CD14-positive monocyte (primary cell): ENCODE measurements around the gene SERP2. TPM values are rescaled to one million over a fixed set of nuclear protein-coding genes. Genes with fewer than 3 reads are reported as not detected.

ENCODE experiments used
- DNase-seq, 3 donors: peaks; one replicate each; pipeline ENCODE4 v3.0.0-alpha.2; 2011 to 2022
- H2AFZ ChIP-seq: 2 replicates; pipeline ENCODE4 v1.6.0; 2012; ENCODE audit warnings: mild to moderate bottlenecking, low read depth, low read length, inconsistent platforms; ENCODE audit not compliant: insufficient read depth, poor library complexity, severe bottlenecking
- H3K27ac ChIP-seq, 2 donors: 1 replicate in 1 of 2; 2 replicates in 1 of 2; pipeline ENCODE4 v1.5.1; 2012 to 2013; ENCODE audit warnings: low read length in 2 of 2, control low read depth in 1 of 2, inconsistent platforms in 1 of 2, low read depth in 1 of 2, mild to moderate bottlenecking in 1 of 2
- H3K27me3 ChIP-seq, 2 donors: one replicate each; pipeline versions ENCODE4 v1.6.0 to v1.6.1; 2011 to 2013; ENCODE audit warnings: low read length in 2 of 2; ENCODE audit not compliant: control insufficient read depth in 2 of 2, insufficient read depth in 2 of 2
- H3K36me3 ChIP-seq, 2 donors: replicated peaks in 1 of 2; 1 replicate in 1 of 2; 2 replicates in 1 of 2; pipeline versions ENCODE4 v1.5.1 to v1.6.1; 2012 to 2013; ENCODE audit warnings: low read length in 2 of 2, control low read depth in 1 of 2, inconsistent platforms in 1 of 2, mild to moderate bottlenecking in 1 of 2; ENCODE audit not compliant: insufficient read depth in 2 of 2, control insufficient read depth in 1 of 2
- H3K4me1 ChIP-seq, 2 donors: 1 replicate in 1 of 2; 2 replicates in 1 of 2; pipeline versions ENCODE4 v1.5.1 to v1.6.1; 2012 to 2013; ENCODE audit warnings: low read length in 2 of 2, control low read depth in 1 of 2, inconsistent platforms in 1 of 2, mild to moderate bottlenecking in 1 of 2, moderate library complexity in 1 of 2; ENCODE audit not compliant: insufficient read depth in 2 of 2, control insufficient read depth in 1 of 2
- H3K4me2 ChIP-seq: replicated peaks from 2 replicates; pipeline ENCODE3; 2012; ENCODE audit warnings: low read length, moderate library complexity, mild to moderate bottlenecking; ENCODE audit not compliant: poor library complexity, severe bottlenecking; ENCODE audit errors: extremely low read depth
- H3K4me3 ChIP-seq, 3 experiments: fragments of 200-600 bp in 1 of 3; sonication (generic) in 1 of 3; replicated peaks in 1 of 3; 1 replicate in 2 of 3; 2 replicates in 1 of 3; pipeline ENCODE4 v1.5.1; 2011 to 2013; ENCODE audit warnings: low read length in 3 of 3, mild to moderate bottlenecking in 3 of 3, control low read depth in 2 of 3, low read depth in 2 of 3, inconsistent platforms in 1 of 3, moderate library complexity in 1 of 3
- H3K79me2 ChIP-seq: 2 replicates; pipeline ENCODE4 v1.6.0; 2012; ENCODE audit warnings: mild to moderate bottlenecking, control low read depth, inconsistent platforms, low read length, moderate library complexity; ENCODE audit not compliant: insufficient read depth
- H3K9ac ChIP-seq: 2 replicates; pipeline ENCODE4 v1.6.0; 2017; ENCODE audit warnings: low read length, mild to moderate bottlenecking; ENCODE audit not compliant: insufficient read depth, poor library complexity, severe bottlenecking
- H3K9me3 ChIP-seq, 2 donors: replicated peaks in 1 of 2; 1 replicate in 1 of 2; 2 replicates in 1 of 2; pipeline versions ENCODE4 v1.5.1 to v1.6.1; 2012 to 2013; ENCODE audit warnings: low read length in 2 of 2, control low read depth in 1 of 2; ENCODE audit not compliant: control insufficient read depth in 1 of 2, insufficient read depth in 1 of 2
- H4K20me1 ChIP-seq: 2 replicates; pipeline ENCODE4 v1.6.0; 2012; ENCODE audit warnings: mild to moderate bottlenecking, low read length, control low read depth, moderate library complexity; ENCODE audit not compliant: insufficient read depth
- H3K27ac Mint-ChIP-seq, 7 donors: one replicate each; pipeline ENCODE4 v1.8.0; 2020; ENCODE audit warnings: mild to moderate bottlenecking in 7 of 7, mixed read lengths in 7 of 7, moderate library complexity in 6 of 7, inconsistent platforms in 2 of 7
- H3K27me3 Mint-ChIP-seq, 3 donors: one replicate each; pipeline ENCODE4 v1.8.0; 2021 to 2022; ENCODE audit warnings: low read depth in 3 of 3, mild to moderate bottlenecking in 3 of 3, mixed read lengths in 3 of 3, moderate library complexity in 3 of 3, inconsistent platforms in 1 of 3
- H3K36me3 Mint-ChIP-seq, 2 donors: one replicate each; pipeline ENCODE4 v1.8.0; 2020; ENCODE audit warnings: mixed read lengths in 2 of 2, inconsistent platforms in 1 of 2, mild to moderate bottlenecking in 1 of 2
- H3K4me1 Mint-ChIP-seq: one replicate; pipeline ENCODE4 v1.8.0; 2020; ENCODE audit warnings: mild to moderate bottlenecking, mixed read lengths
- H3K4me3 Mint-ChIP-seq, 2 donors: one replicate each; pipeline ENCODE4 v1.8.0; 2020; ENCODE audit warnings: mild to moderate bottlenecking in 2 of 2, mixed read lengths in 2 of 2, moderate library complexity in 1 of 2
- H3K9me3 Mint-ChIP-seq, 7 donors: one replicate each; pipeline ENCODE4 v1.8.0; 2020 to 2022; ENCODE audit warnings: mixed read lengths in 7 of 7, mild to moderate bottlenecking in 6 of 7, moderate library complexity in 6 of 7, inconsistent platforms in 2 of 7
- CTCF ChIP-seq: fragments of 200-600 bp; IDR thresholded peaks from one replicate; pipeline ENCODE4 v1.8.0; 2022; ENCODE audit warnings: antibody characterized with exemption, mild to moderate bottlenecking
- WGBS: methylation state at CpG from one replicate; pipeline ENCODE4 v1.1.5; 2013; ENCODE audit warnings: missing lambda C conversion rate; ENCODE audit not compliant: insufficient coverage; 5-methylcytosine and 5-hydroxymethylcytosine counted together
- intact Hi-C, 2 donors: fragments of 100-400 bp; cut with micrococcal nuclease; formaldehyde crosslinking; loops; one replicate each; pipeline versions ENCODE4 v1.15.0 to v1.15.1; 2023
- polyA plus RNA-seq, 3 donors: library from polyadenylated mRNA; depleted of rRNA in 1 of 3; unstranded in 2 of 3; stranded (reverse) in 1 of 3; fragments of 300-500 nt in 2 of 3; fragments of >200 nt in 1 of 3; fragmentation: Illumina TruSeq in 2 of 3; gene quantifications; 1 replicate in 2 of 3; 2 replicates in 1 of 3; pipeline ENCODE4 v1.2.3, GENCODE V29; 2012 to 2021

SERP2 gene
- polyA plus RNA-seq, 3 donors, result not detected

GRCh38 chr13:44401577-44401976 is 28.0 kb downstream of the SERP2 start:
- Mint-ChIP-seq H3K9me3 (no peaks in the 10 kb centered on the region), H3K27ac (no peak overlapping the region), H3K4me3 (no peak overlapping the region), H3K36me3 (no peaks in the 10 kb centered on the region), H3K4me1 (peaks cover 4% of the 10 kb centered on the region), H3K27me3 (peaks cover 8 to 16% (median 12%) of the 10 kb centered on the region in 3 donors)
- H4K20me1 ChIP-seq, result no peaks in the 10 kb centered on the region
- H2AFZ ChIP-seq, result no peak overlapping the region
- no peaks in the 10 kb centered on the region for H3K27me3 ChIP-seq
- H3K36me3 ChIP-seq, result no peaks in the 10 kb centered on the region
- H3K4me3 ChIP-seq, result no peak overlapping the region
- no peaks in the 10 kb centered on the region for H3K9me3 ChIP-seq
- H3K4me2 ChIP-seq, result no peak overlapping the region
- H3K79me2 ChIP-seq, result no peaks in the 10 kb centered on the region
- DNase-seq, result no peak
- H3K4me1 ChIP-seq, result no peaks in the 10 kb centered on the region
- 93% methylated on average over 2 of the region's 2 CpGs for WGBS
- intact Hi-C loops, result no loop called here
- H3K27ac ChIP-seq, result no peak overlapping the region
- no peak for TF ChIP-seq CTCF
- H3K9ac ChIP-seq, result no peak overlapping the region

DNA sequence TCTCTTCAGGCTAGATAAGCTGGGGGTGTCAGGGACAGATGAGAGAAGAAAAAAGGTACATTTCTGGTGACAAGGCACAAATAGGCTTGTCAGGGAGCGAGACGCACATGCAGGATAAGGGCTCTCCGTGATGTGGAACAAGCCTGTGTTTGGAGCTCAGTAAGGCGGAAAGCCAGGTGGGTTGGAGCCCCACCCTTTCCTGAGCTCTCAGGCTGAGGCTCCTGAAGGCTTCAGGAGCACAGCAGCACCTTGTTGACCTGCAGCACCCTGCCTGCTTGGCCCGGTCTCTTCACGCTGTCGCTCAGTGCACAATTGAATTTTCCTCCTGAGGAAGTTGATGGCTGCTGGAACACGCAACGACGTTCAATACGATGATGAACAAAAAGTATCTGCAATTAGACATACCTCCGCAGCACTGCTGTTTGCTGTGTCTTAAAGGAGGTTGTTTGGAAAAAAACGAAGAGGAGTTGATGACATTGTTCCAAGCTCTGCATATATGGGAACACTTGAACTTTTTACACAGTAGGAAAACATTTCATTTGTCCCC is 29.3 kb downstream of the SERP2 start:
- H4K20me1 ChIP-seq, result no peaks in the 10 kb centered on the region
- Mint-ChIP-seq H3K27me3 (peaks cover 6 to 19% (median 13%) of the 10 kb centered on the region in 3 donors), H3K4me3 (no peak overlapping the region), H3K27ac (no peak overlapping the region), H3K9me3 (no peaks in the 10 kb centered on the region), H3K36me3 (no peaks in the 10 kb centered on the region), H3K4me1 (peaks cover 6% of the 10 kb centered on the region)
- no peak for DNase-seq
- WGBS, result 90% methylated on average over 11 of the region's 13 CpGs
- intact Hi-C loops, result no loop called here
- H3K27ac ChIP-seq, result no peak overlapping the region
- H3K27me3 ChIP-seq, result no peaks in the 10 kb centered on the region
- H3K4me1 ChIP-seq, result no peaks in the 10 kb centered on the region
- H3K4me2 ChIP-seq, result no peak overlapping the region
- no peaks in the 10 kb centered on the region for H3K9me3 ChIP-seq
- H3K4me3 ChIP-seq, result no peak overlapping the region
- no peaks in the 10 kb centered on the region for H3K79me2 ChIP-seq
- no peak overlapping the region for H2AFZ ChIP-seq
- H3K36me3 ChIP-seq, result no peaks in the 10 kb centered on the region
- H3K9ac ChIP-seq, result no peak overlapping the region
- no peak for TF ChIP-seq CTCF
